ENCODE results near the gene TMEM229B.

The TMEM229B gene

DNA sequence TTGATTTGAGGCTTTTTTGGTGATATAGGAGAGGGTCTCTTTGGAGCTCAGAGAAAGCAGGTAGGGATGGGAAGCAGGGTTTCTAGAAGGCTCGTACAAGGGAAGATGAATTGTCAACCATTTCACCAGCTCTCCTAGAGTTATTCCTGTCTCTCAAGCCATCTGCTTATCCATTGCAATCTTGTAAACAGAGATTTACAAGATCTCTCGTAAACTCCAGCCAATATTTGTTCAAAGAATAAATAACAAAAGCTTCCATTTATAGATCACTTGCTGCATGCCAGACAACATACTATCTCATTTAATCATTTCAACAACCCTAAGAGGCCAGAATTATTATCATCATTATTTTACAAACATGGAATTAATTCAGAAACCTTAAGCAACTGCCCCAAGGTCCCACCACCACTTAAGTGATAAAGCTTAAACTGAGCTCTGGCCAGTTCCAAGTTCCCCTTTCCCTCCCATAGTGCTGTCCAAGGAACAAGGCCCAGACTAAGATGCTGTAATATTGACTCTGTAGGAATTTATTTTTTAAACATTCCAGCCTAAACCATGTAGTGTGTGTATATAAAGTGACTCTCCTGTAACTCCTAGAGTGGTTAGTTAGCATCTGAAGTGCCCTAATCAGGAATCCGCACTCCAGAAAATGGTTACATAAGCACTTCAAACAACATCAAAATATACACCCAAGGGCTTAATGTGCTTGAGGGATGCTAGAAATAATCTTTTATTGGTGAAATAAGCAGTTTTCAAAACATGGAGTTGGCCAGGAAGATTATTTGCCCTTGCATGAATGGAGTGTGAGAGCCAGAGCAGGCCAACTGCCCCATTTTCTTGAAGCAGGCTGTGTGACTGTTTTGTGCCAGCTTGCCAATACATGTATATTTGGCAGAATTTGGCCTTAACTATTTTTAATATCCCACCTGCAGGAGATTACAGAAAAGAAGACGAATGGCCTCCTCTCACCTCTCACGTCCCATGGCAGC is 41.7 kb upstream of the TMEM229B start:
- no peak for DNase-seq (ENCODE audit: low read depth)
- TF ChIP-seq, protein P1, sequence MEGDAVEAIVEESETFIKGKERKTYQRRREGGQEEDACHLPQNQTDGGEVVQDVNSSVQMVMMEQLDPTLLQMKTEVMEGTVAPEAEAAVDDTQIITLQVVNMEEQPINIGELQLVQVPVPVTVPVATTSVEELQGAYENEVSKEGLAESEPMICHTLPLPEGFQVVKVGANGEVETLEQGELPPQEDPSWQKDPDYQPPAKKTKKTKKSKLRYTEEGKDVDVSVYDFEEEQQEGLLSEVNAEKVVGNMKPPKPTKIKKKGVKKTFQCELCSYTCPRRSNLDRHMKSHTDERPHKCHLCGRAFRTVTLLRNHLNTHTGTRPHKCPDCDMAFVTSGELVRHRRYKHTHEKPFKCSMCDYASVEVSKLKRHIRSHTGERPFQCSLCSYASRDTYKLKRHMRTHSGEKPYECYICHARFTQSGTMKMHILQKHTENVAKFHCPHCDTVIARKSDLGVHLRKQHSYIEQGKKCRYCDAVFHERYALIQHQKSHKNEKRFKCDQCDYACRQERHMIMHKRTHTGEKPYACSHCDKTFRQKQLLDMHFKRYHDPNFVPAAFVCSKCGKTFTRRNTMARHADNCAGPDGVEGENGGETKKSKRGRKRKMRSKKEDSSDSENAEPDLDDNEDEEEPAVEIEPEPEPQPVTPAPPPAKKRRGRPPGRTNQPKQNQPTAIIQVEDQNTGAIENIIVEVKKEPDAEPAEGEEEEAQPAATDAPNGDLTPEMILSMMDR (IDR thresholded peaks at IDR 0.05; ENCODE audit: control insufficient read depth, insufficient read depth, low read depth, low read length, missing control alignments): no peak
- no peak overlapping the region for H3K4me3 ChIP-seq (ENCODE audit: control insufficient read depth, low read depth, low read length)

DNA sequence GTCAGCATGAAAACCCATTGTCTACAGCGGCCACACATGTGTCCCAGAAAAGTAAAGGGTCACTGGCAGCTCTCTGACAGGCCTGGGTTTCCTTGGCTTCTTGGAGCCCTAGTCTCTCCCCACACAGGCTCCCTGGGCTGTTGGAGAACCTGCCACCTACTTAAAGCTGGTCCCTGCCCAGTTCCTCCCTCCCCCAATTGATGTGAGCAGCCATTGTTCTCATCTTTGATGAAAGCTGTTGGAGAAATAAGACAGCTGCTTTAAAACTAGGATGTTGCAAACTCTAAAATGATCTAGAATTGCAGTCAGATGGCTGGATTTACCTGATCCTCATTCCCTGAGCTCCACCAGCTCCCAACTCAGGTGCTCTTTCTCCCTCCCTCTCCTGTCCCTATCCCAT is 39.8 kb upstream of the TMEM229B start:
- H3K4me3 ChIP-seq (ENCODE audit: control insufficient read depth, low read depth, low read length): no peak overlapping the region
- TF ChIP-seq, protein P1 (IDR thresholded peaks at IDR 0.05; ENCODE audit: control insufficient read depth, insufficient read depth, low read depth, low read length, missing control alignments): no peak
- DNase-seq (ENCODE audit: low read depth): no peak

DNA sequence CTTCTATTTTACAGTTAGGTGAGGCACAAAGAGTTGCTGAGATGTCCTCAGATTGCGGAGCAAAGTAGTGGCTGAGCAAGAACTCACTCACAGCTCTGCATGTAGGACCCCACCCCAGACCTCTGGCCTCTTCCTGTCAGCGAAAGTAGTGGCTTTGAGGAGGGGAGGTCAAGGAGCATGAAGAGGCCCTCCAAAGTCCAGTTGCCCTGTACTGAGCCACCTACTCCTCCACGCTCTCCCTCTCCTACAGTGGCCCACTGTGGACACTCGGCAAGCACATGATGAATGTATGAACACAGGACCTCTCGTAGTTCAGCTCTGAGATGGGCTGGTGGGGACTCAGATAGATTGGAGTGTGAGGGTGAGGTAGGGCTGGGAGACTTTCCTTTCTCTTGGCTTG is 39.2 kb upstream of the TMEM229B start:
- TF ChIP-seq, protein P1 (IDR thresholded peaks at IDR 0.05; ENCODE audit: control insufficient read depth, insufficient read depth, low read depth, low read length, missing control alignments): no peak
- no peak for DNase-seq (ENCODE audit: low read depth)
- no peak overlapping the region for H3K4me3 ChIP-seq (ENCODE audit: control insufficient read depth, low read depth, low read length)

GRCh38 chr14:67526676-67527459 is 38.3 kb upstream of the TMEM229B start:
- TF ChIP-seq, protein P1 (IDR thresholded peaks at IDR 0.05; ENCODE audit: control insufficient read depth, insufficient read depth, low read depth, low read length, missing control alignments): peak; percentile 72

GRCh38 chr14:67526181-67526580 is 37.7 kb upstream of the TMEM229B start:
- DNase-seq (ENCODE audit: low read depth): no peak
- TF ChIP-seq, protein P1 (IDR thresholded peaks at IDR 0.05; ENCODE audit: control insufficient read depth, insufficient read depth, low read depth, low read length, missing control alignments): no peak

More at GRCh38 chr14:67526676-67527459, 38.3 kb upstream of the TMEM229B start:
- H3K4me3 ChIP-seq (ENCODE audit: control insufficient read depth, low read depth, low read length): no peak overlapping the region
- DNase-seq (ENCODE audit: low read depth): no peak

DNA sequence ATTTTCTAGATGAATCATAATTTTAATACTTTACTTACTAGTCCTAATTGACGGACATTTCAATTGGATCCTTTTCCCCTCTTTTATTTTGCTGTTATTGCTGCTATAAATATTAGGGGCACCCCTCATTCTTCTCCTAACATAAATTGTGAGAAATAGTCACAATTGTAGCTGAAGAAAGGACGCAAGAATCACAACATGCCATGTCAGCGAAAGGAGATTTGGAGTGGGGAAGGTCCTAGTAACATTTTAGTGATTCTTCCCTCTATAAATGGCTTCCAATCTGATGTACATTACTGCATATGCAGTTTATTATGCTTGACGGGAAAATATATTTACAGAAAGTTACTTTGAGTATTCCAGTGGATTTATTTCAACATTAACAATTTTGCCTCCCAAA is 36.9 kb upstream of the TMEM229B start:
- TF ChIP-seq, protein P1 (IDR thresholded peaks at IDR 0.05; ENCODE audit: control insufficient read depth, insufficient read depth, low read depth, low read length, missing control alignments): no peak
- DNase-seq (ENCODE audit: low read depth): no peak
- no peak overlapping the region for H3K4me3 ChIP-seq (ENCODE audit: control insufficient read depth, low read depth, low read length)

More at GRCh38 chr14:67526181-67526580, 37.7 kb upstream of the TMEM229B start:
- no peak overlapping the region for H3K4me3 ChIP-seq (ENCODE audit: control insufficient read depth, low read depth, low read length)

All from AG09309 (cell line).